ENCODE measurements around the gene YIPF3. TPM values are rescaled to one million over a fixed set of nuclear protein-coding genes. Genes with fewer than 3 reads are reported as not detected.
A peak's percentile ranks its signal among the peaks of the same experiment; 100 is the strongest.

Gene YIPF3
- total and polyA plus RNA-seq, 4 donors: 81.3 to 119 (median 96.2) TPM

DNA sequence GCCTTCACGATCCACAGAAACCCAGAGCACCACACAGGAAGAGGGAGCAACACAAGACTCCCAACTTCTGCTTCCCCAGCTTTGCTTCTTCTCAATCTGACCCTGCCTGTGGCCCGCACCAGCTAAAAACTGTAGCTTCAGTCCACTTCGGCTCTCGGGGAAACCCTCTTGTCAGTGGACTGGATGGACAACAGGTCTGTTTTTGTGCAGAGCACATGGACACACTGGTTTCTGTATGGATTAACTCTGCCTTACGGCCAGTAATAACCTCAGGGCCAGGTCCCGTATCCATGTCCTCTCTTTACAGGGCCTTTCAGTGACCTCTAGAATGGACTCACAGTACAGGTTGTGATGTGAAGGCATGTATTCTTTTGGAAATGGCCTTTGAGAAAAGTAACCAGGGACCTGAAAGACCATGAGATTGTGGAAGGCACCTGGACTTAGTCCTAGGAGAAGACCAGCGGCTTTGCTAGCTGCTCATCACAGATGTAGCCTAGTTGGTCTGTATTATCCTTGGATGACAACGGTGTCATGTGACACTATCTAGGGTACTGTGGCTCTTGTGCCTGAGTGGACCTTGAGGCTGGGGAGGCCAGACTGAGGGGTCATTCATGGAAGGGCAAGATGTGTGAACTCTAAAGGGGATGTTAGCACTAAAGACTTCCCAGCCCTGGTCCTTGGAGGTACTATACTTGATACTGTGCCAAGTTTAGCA is 6.0 kb upstream of the YIPF3 start:
- TF ChIP-seq, protein P1, sequence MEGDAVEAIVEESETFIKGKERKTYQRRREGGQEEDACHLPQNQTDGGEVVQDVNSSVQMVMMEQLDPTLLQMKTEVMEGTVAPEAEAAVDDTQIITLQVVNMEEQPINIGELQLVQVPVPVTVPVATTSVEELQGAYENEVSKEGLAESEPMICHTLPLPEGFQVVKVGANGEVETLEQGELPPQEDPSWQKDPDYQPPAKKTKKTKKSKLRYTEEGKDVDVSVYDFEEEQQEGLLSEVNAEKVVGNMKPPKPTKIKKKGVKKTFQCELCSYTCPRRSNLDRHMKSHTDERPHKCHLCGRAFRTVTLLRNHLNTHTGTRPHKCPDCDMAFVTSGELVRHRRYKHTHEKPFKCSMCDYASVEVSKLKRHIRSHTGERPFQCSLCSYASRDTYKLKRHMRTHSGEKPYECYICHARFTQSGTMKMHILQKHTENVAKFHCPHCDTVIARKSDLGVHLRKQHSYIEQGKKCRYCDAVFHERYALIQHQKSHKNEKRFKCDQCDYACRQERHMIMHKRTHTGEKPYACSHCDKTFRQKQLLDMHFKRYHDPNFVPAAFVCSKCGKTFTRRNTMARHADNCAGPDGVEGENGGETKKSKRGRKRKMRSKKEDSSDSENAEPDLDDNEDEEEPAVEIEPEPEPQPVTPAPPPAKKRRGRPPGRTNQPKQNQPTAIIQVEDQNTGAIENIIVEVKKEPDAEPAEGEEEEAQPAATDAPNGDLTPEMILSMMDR (IDR thresholded peaks at IDR 0.05; ENCODE audit: control extremely low read depth, extremely low read depth): no peak
- no peak for DNase-seq
- H3K27ac ChIP-seq (ENCODE audit: low read depth in 1 of 2, low read length in 1 of 2): peak overlapping the region in 1 of 2 donors; percentile 17
- H3K36me3 ChIP-seq (ENCODE audit: control insufficient read depth in 4 of 4, insufficient read depth in 4 of 4, low read length in 4 of 4): peaks cover 43 to 64% (median 48%) of the 10 kb centered on the region in 4 donors
- H3K9ac ChIP-seq (ENCODE audit: insufficient read depth in 1 of 2, low read length in 2 of 2): no peak overlapping the region
- no peaks in the 10 kb centered on the region for H3K27me3 ChIP-seq (ENCODE audit: control insufficient read depth in 3 of 3, insufficient read depth in 3 of 3, low read length in 2 of 3)
- ATAC-seq (ENCODE audit: insufficient read depth, low FRiP score): no peak
- H3K4me1 ChIP-seq (ENCODE audit: control insufficient read depth in 5 of 5, insufficient read depth in 5 of 5, low read length in 5 of 5): peaks cover 3 to 8% (median 6%) of the 10 kb centered on the region in 5 donors
- no peaks in the 10 kb centered on the region for H3K9me3 ChIP-seq (ENCODE audit: control insufficient read depth in 4 of 4, insufficient read depth in 3 of 4, low read length in 3 of 4)
- no peak overlapping the region for H3K4me3 ChIP-seq
- WGBS, 2 donors: 86 to 92% methylated on average over 8 of the region's 8 CpGs

DNA sequence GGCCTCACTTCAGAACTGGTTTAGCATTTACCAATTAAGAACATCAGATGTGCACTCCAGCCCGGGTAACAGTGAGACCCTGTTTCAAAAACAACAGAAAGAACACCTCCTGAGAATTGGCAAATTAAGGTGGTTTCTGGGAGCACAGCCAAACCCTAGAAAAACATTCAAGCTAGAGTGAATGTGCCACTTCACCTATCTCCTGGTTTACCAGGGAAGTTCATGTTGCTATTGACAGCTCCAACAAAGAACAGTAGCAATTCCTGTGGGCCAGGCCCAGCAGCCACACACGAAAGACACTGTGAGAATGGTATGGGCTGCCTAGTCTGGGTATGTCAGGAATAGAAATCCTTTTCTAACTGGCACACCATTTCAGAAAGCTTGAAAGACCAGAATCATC is 5.1 kb upstream of the YIPF3 start:
- peaks cover 3 to 11% (median 7%) of the 10 kb centered on the region in 5 donors for H3K4me1 ChIP-seq (ENCODE audit: control insufficient read depth in 5 of 5, insufficient read depth in 5 of 5, low read length in 5 of 5)
- no peak for DNase-seq
- H3K9ac ChIP-seq (ENCODE audit: insufficient read depth in 1 of 2, low read length in 2 of 2): no peak overlapping the region
- WGBS, 2 donors: 72 to 82% methylated on average over 2 of the region's 2 CpGs
- H3K36me3 ChIP-seq (ENCODE audit: control insufficient read depth in 4 of 4, insufficient read depth in 4 of 4, low read length in 4 of 4): peaks cover 38 to 58% (median 43%) of the 10 kb centered on the region in 4 donors
- no peak overlapping the region for H3K27ac ChIP-seq (ENCODE audit: low read depth in 1 of 2, low read length in 1 of 2)
- H3K4me3 ChIP-seq: no peak overlapping the region
- H3K27me3 ChIP-seq (ENCODE audit: control insufficient read depth in 3 of 3, insufficient read depth in 3 of 3, low read length in 2 of 3): no peaks in the 10 kb centered on the region
- TF ChIP-seq, protein P1 (IDR thresholded peaks at IDR 0.05; ENCODE audit: control extremely low read depth, extremely low read depth): no peak
- no peaks in the 10 kb centered on the region for H3K9me3 ChIP-seq (ENCODE audit: control insufficient read depth in 4 of 4, insufficient read depth in 3 of 4, low read length in 3 of 4)
- no peak for ATAC-seq (ENCODE audit: insufficient read depth, low FRiP score)

DNA sequence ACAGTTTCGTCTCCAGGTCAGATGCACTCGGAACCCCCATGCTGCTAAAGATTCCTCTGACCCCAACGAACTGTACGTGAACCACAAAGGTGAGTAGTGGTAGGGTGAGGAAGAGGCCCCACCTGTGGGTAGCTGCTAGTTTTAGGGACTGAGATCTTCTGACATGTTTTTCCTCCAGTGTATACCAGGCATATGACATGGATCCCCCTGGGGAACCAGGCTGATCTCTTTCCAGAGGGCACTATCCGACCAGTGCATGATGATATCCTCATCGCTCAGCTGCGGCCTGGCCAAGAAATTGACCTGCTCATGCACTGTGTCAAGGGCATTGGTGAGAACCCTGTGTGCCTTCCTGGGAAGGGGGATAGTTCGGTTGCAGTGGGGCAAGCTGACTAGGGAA is 3.4 kb upstream of the YIPF3 start:
- DNase-seq: no peak

More for the DNA sequence above, 3.4 kb upstream of the YIPF3 start:
- Histone ChIP-seq H3K4me3 (no peak overlapping the region), H3K9me3 (ENCODE audit: control insufficient read depth in 4 of 4, insufficient read depth in 3 of 4, low read length in 3 of 4) (no peaks in the 10 kb centered on the region), H3K27ac (ENCODE audit: low read depth in 1 of 2, low read length in 1 of 2) (no peak overlapping the region), H3K9ac (ENCODE audit: insufficient read depth in 1 of 2, low read length in 2 of 2) (no peak overlapping the region), H3K4me1 (ENCODE audit: control insufficient read depth in 5 of 5, insufficient read depth in 5 of 5, low read length in 5 of 5) (peaks cover 10 to 23% (median 13%) of the 10 kb centered on the region in 5 donors), H3K36me3 (ENCODE audit: control insufficient read depth in 4 of 4, insufficient read depth in 4 of 4, low read length in 4 of 4) (peaks cover 35 to 49% (median 42%) of the 10 kb centered on the region in 4 donors), H3K27me3 (ENCODE audit: control insufficient read depth in 3 of 3, insufficient read depth in 3 of 3, low read length in 2 of 3) (no peaks in the 10 kb centered on the region)
- ATAC-seq (ENCODE audit: insufficient read depth, low FRiP score): no peak
- TF ChIP-seq, protein P1 (IDR thresholded peaks at IDR 0.05; ENCODE audit: control extremely low read depth, extremely low read depth): no peak
- WGBS, 2 donors: 96 to 97% methylated on average over 8 of the region's 8 CpGs

All from lung (tissue), 12 donors.